GM13977 (cell line): ENCODE data around the gene UBA3.
A peak's percentile ranks its signal among the peaks of the same experiment; 100 is the strongest.

Experiments used
- DNase-seq: peaks from one replicate; pipeline ENCODE4 v3.0.0; 2012; ENCODE audit warnings: low spot score
- CTCF ChIP-seq: IDR thresholded peaks from 2 replicates; pipeline ENCODE4 v1.5.1; 2012; ENCODE audit warnings: mild to moderate bottlenecking, control low read depth; ENCODE audit not compliant: insufficient read depth; ENCODE audit errors: extremely low read depth, missing control alignments
- in situ Hi-C: fragments of 300-500 bp; cut with MboI; formaldehyde crosslinking; loops from one replicate; pipeline ENCODE4 v1.12.0; 2022; ENCODE audit warnings: low sequenced_read_pairs, low pct_unique_long_range_greater_than_20kb, mixed read lengths, inconsistent platforms; ENCODE audit not compliant: unreplicated experiment

The UBA3 gene

DNA sequence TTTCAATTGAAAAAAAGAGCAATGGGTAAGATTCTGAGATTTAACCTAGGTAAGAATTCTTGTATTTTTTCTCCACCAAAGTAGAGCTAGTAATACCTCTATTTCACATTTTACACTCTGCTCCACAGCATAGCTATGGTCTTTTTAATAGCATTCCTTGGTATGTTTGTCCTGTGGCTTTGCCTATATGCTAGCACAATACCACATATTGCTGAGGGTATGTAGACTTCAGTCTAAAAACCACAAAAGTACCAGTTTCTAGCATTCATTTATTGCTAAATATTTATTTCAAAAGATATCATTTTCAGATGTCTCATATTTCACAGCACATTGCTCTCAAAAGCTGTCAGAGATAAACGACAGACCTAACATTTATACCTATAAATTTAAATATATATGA, 48.5 kb downstream of the UBA3 start:
- in situ Hi-C loops = no loop called here
- TF ChIP-seq CTCF = no peak
- DNase-seq = no peak

DNA sequence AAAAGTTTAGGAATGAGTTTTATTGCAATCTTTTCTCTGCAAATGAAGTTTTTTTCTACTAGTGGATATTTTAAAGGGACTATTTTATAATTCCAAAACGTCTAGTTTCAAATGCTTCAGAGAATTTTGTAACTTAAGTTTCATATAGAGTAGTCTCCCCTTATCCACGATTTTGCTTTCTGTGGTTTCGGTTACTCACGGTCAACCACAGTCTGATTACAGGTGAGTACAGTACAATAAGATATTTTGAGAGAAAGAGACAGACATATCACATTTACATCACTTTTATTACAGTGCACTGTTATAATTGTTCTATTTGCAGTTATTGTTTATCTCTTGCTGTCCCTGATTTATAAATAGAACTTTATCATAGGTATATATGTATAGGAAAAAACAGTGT, 59.3 kb downstream of the UBA3 start:
- no peak for DNase-seq
- in situ Hi-C loops = no loop called here
- TF ChIP-seq CTCF = no peak

GRCh38 chr3:69020424-69020823, 59.7 kb downstream of the UBA3 start:
- peak; percentile 23 for TF ChIP-seq CTCF
- no peak for DNase-seq
- in situ Hi-C loops = no loop called here

DNA sequence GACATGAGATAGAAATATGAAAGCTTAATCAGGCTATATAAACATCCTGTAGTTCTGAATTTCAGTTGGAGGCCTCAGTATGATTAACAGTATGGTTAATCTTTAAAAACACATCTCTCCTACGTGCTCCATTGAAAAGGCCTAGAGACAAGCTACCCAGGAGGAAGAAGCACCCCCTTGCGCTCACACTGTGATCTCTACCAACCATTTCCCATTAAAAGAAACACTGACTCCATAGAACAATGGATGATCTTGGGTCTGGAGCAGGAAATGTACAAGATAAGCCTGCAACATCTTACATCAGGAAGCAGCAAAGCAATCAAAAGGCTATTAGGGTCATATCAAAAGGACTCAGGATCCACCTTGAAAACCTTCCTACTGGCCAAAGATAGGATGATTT, 63.3 kb downstream of the UBA3 start:
- in situ Hi-C loops = no loop called here
- no peak for TF ChIP-seq CTCF
- no peak for DNase-seq

DNA sequence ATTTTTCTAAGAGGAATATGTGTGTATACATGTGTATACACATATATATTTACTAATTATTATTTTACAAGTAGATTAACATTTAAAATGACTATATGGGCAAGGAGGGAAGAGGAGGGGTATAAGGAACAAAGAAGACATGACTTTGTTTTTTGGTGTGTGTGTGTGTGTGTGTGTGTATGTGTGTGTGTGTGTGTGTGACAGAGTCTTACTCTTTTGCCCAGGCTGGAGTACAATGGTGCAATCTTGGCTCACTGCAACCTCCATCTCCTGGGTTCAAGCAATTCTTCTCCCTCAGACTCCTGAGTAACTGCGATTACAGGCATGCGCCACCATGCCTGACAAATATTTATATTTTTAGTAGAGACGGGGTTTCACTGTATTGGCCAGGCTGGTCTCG, 64.1 kb downstream of the UBA3 start:
- TF ChIP-seq CTCF = no peak
- in situ Hi-C loops = no loop called here
- no peak for DNase-seq

DNA sequence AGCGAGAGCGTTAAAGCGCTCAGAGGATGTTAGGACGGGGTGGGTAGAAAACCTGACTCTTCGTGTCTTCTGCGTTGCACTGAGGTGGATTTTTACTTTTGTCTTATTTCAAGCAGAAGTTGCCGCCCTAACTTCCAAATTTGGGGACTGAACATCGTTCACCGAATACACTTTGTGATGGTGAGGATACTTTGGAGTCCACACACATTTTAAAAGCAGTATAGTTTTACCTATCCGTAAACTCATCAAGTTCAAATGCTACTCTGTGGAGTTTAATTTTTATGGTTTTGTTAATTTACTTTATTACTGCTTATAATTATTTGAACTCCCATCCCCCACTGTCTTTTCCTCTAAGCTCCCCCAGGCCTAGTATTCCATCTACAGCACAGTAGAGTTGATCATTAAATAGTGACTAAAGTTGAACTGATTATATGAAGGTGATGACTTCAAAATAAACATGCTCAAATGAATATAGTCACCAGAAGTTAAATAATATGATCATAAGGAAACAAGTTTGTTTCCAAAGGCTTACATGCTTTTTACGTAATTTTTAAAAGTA, 66.1 kb downstream of the UBA3 start:
- in situ Hi-C loops = no loop called here
- TF ChIP-seq CTCF = no peak

More for the DNA sequence above, 66.1 kb downstream of the UBA3 start:
- no peak for DNase-seq
